GM11168 (cell line): ENCODE measurements around the gene SHANK1.

Experiments used
- in situ Hi-C: fragments of 300-500 bp; cut with MboI; formaldehyde crosslinking; loops from one replicate; pipeline ENCODE4 v1.12.0; 2022; ENCODE audit warnings: low sequenced_read_pairs; ENCODE audit not compliant: unreplicated experiment

SHANK1 gene

DNA sequence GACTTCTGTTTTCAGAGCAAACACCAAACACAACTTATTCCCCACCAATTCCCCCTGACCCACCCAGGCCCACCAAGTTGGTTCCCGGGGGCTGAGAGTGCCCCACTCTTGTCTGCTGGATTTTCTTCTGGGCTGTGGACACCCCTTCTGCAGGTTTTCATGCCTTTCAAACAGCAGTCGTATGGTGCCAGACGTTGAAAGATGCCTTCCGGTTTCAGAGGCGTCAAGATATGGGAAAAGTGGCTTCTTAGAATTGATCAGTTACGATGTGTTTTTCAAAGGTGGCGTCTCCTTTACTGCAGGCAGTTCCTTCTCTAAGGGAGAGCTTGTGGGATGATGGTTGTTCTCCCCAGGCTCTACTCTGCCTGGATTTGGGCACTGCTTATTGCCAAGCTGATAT lies 16.3 kb upstream of the SHANK1 start:
- in situ Hi-C loops: no loop called here

GRCh38 chr19:50729894-50730293 lies 10.3 kb upstream of the SHANK1 start:
- in situ Hi-C loops: no loop called here

DNA sequence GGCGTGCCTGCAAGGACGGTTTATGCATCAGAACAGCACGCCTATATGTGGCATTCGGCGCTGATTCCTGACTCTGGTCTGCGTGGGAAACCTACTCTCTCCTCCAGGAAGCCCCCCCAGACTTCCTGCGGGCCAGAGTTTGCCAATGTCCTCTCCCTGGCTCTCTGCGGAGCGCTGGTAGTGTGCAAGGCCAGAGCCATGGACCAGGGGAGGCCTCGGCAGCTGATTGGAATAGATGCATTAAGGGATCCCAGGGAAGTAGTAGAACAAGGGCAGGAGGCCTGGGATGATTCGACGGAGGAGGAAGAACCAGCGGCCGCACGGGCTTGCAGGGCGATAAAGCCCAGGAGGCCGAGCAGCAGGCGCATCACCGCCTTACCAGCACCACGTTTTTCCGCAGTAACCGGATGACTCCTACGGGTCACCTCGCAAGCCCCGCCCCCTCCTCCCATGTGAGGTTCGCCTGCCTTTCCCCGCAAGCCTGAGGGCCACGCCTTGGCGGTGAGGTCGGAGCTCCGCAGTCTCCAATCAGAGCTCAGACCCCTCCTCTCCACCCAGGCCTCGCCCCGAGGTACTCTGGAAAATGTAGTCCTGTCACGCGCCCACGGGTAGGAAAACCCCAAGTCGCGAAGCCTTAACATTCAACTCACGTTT lies 8.6 kb upstream of the SHANK1 start:
- in situ Hi-C loops: no loop called here

DNA sequence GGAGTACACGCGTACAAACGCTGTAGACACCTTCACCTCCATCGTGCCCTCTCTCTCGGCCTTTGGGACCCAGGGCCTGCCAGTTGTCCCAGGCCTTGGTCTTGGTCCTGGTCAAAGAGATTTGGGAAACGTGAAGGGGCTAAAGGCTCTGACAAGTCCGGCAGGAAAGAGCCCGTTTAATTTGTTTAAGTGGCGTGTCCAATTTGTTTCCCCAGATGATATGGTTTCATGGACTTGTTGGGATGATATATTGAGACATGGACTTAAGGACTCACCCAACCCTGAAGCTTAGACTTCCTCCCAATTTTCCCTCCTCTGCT lies 6.3 kb upstream of the SHANK1 start:
- in situ Hi-C loops: no loop called here

GRCh38 chr19:50725218-50725910 lies 5.8 kb upstream of the SHANK1 start:
- in situ Hi-C loops: no loop called here

GRCh38 chr19:50724522-50725217 lies 5.1 kb upstream of the SHANK1 start:
- in situ Hi-C loops: no loop called here

GRCh38 chr19:50723735-50724521 lies 4.3 kb upstream of the SHANK1 start:
- in situ Hi-C loops: no loop called here

GRCh38 chr19:50723069-50723468 lies 3.5 kb upstream of the SHANK1 start, which contains the start of gene CLEC11A:
Gene CLEC11A (plus strand): TSS chr19:50723364. CDS start chr19:50723526, 162 bp downstream.
- in situ Hi-C loops: no loop called here

- in situ Hi-C loops: no loop called here
Measured at GRCh38 chr19:50722201-50723013, 2.8 kb upstream of the SHANK1 start.

GRCh38 chr19:50721441-50722137 lies 2.0 kb upstream of the SHANK1 start:
- in situ Hi-C loops: no loop called here

DNA sequence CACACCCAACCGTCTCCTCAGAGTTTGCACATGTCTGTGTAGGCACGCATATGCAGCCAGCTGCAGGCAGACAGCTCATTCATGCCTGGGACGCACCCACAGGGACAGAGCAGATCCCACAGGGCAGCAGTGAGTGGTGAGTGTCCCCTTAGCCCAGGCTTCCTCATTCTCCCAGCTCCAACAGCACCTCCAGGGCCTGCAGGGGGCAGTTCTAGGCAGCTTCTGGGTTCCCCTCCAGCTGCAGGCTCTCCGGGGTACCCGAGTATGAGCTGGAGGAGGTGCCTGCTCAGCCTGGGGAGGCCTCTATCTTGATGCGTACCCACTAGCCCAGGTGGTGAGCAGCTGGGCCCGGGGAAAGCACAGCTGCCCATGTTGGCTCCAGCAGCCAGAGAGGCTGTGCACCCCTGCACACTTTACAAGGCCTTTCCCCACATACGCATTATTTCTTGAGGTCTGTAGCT lies 1.3 kb upstream of the SHANK1 start:
- in situ Hi-C loops: no loop called here

- in situ Hi-C loops: no loop called here
Measured at GRCh38 chr19:50720181-50720920, 749 bp upstream of the SHANK1 start.

- in situ Hi-C loops: no loop called here
Measured at GRCh38 chr19:50719119-50719435, 525 bp downstream of the SHANK1 start.

DNA sequence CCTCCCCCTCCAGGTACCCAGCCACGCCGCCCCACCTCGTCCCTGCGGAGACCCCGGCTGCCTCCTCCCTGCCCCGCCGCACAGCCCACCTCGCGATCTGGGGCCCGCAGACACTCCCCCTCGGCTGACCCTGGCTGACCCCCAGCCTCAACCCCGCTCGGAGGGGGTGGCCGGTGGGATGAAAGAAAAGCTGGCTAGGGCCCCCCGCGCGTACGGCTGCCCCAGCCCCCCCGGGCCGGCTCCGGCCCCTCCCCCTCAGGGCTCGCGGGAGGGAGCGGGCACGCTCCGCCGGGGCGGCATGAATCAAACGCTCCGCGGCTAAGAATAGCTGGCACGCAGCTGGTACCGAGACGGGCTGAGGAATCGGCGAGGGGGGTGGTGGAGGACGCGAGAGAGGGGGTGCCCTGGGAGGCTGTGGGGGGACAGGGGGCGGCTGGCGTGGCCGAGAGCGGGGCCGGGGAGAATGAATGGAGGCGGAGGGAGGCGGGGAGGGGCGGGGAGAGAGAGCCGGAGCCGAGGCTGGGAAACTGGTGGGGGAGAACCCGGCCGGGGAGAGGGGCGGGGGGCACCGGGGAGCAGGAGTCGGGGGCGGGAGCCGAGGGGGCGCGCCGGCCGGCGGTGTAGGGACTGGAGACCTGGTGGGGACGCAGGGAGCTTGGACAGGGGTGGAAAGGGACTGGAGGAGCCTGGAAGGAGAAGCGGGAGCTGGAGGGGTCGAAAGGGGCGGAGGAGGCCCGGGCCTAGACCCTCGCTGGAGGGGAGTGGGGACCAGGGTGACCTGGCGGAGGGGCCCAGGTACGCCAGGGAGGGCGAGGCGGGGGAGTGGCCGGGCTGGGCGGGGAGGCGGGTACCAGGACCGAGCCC lies 1.1 kb downstream of the SHANK1 start:
- in situ Hi-C loops: no loop called here

- in situ Hi-C loops: no loop called here
Measured at GRCh38 chr19:50717891-50718254, 1.7 kb downstream of the SHANK1 start.

- in situ Hi-C loops: no loop called here
Measured at GRCh38 chr19:50717026-50717723, 2.4 kb downstream of the SHANK1 start.
